H9 (cell line): ENCODE data around the gene ARHGAP26. TPM values are rescaled to one million over a fixed set of nuclear protein-coding genes. Genes with fewer than 3 reads are reported as not detected.

ENCODE experiments used
- DNase-seq: peaks from one replicate; pipeline ENCODE4 v3.0.0-alpha.2; 2017
- H2AFZ ChIP-seq: one replicate; pipeline ENCODE4 v1.6.1; 2013; ENCODE audit warnings: mild to moderate bottlenecking, low read length, control low read depth, moderate library complexity
- H2AK5ac ChIP-seq: 2 replicates; pipeline ENCODE4 v1.6.1; 2013; ENCODE audit warnings: low read length, control low read depth, mixed read lengths; ENCODE audit not compliant: insufficient read length
- H2BK120ac ChIP-seq: one replicate; pipeline ENCODE4 v1.6.1; 2013; ENCODE audit warnings: low read depth, mild to moderate bottlenecking, low read length, control low read depth, inconsistent platforms; ENCODE audit not compliant: poor library complexity, severe bottlenecking
- H2BK12ac ChIP-seq: 2 replicates; pipeline ENCODE4 v1.6.1; 2013; ENCODE audit warnings: low read length, control low read depth, mixed read lengths, low read depth; ENCODE audit not compliant: insufficient read length
- H2BK15ac ChIP-seq: 2 replicates; pipeline ENCODE4 v1.6.1; 2013; ENCODE audit warnings: low read depth, low read length, control low read depth
- H2BK20ac ChIP-seq: one replicate; pipeline ENCODE4 v1.6.1; 2013; ENCODE audit warnings: low read depth, mild to moderate bottlenecking, low read length, control low read depth, inconsistent platforms; ENCODE audit not compliant: poor library complexity, severe bottlenecking
- H2BK5ac ChIP-seq: 2 replicates; pipeline ENCODE4 v1.6.1; 2013; ENCODE audit warnings: low read length, control low read depth, mixed read lengths; ENCODE audit not compliant: insufficient read length
- H3K14ac ChIP-seq: 2 replicates; pipeline ENCODE4 v1.6.1; 2013; ENCODE audit warnings: low read length, control low read depth; ENCODE audit not compliant: insufficient read depth
- H3K18ac ChIP-seq: 2 replicates; pipeline ENCODE4 v1.6.1; 2013; ENCODE audit warnings: low read depth, mild to moderate bottlenecking, mixed read lengths, low read length, control low read depth; ENCODE audit not compliant: insufficient read length
- H3K23ac ChIP-seq: 2 replicates; pipeline ENCODE4 v1.6.1; 2013; ENCODE audit warnings: low read length, control low read depth, mixed read lengths, low read depth; ENCODE audit not compliant: insufficient read length
- H3K23me2 ChIP-seq: 2 replicates; pipeline ENCODE4 v1.6.1; 2013; ENCODE audit warnings: low read depth, mild to moderate bottlenecking, mixed read lengths, low read length, control low read depth; ENCODE audit not compliant: insufficient read length, poor library complexity, severe bottlenecking
- H3K27ac ChIP-seq: 2 replicates; pipeline ENCODE4 v1.5.1; 2013; ENCODE audit warnings: low read length, control low read depth, mixed read lengths, low read depth; ENCODE audit not compliant: insufficient read length
- H3K27me3 ChIP-seq: 2 replicates; pipeline ENCODE4 v1.6.1; 2013; ENCODE audit warnings: low read length, control low read depth, inconsistent platforms; ENCODE audit not compliant: insufficient read depth
- H3K4ac ChIP-seq: 2 replicates; pipeline ENCODE4 v1.6.1; 2013; ENCODE audit warnings: low read depth, mild to moderate bottlenecking, control low read depth, inconsistent platforms, low read length, moderate library complexity
- H3K4me1 ChIP-seq: 2 replicates; pipeline ENCODE4 v1.6.1; 2013; ENCODE audit warnings: low read length, control low read depth, inconsistent platforms; ENCODE audit not compliant: insufficient read depth
- H3K4me2 ChIP-seq: 2 replicates; pipeline ENCODE4 v1.6.1; 2013; ENCODE audit warnings: low read length, control low read depth, mixed read lengths; ENCODE audit not compliant: insufficient read length, insufficient read depth
- H3K56ac ChIP-seq: 2 replicates; pipeline ENCODE4 v1.6.1; 2013; ENCODE audit warnings: low read depth, mild to moderate bottlenecking, mixed read lengths, low read length, control low read depth; ENCODE audit not compliant: insufficient read length
- H3K79me1 ChIP-seq: 2 replicates; pipeline ENCODE4 v1.6.1; 2013; ENCODE audit warnings: low read depth, mild to moderate bottlenecking, moderate library complexity, low read length, control low read depth, inconsistent platforms; ENCODE audit not compliant: insufficient read depth, poor library complexity, severe bottlenecking
- H3K79me2 ChIP-seq: 2 replicates; pipeline ENCODE4 v1.6.1; 2013; ENCODE audit warnings: low read length, control low read depth, inconsistent platforms; ENCODE audit not compliant: insufficient read depth
- H3K9ac ChIP-seq: 2 replicates; pipeline ENCODE4 v1.6.1; 2013; ENCODE audit warnings: low read length, control low read depth, mixed read lengths; ENCODE audit not compliant: insufficient read length; ENCODE audit errors: extremely low read depth
- H3K9me3 ChIP-seq: one replicate; pipeline ENCODE4 v1.6.1; 2013; ENCODE audit warnings: low read depth, low read length, inconsistent platforms; ENCODE audit not compliant: control insufficient read depth
- H3T11ph ChIP-seq: one replicate; pipeline ENCODE4 v1.6.1; 2013; ENCODE audit warnings: mild to moderate bottlenecking, low read length, control low read depth, inconsistent platforms
- H4K20me1 ChIP-seq: one replicate; pipeline ENCODE4 v1.6.1; 2013; ENCODE audit not compliant: control insufficient read depth, insufficient read length, insufficient read depth
- H4K5ac ChIP-seq: 2 replicates; pipeline ENCODE4 v1.6.1; 2013; ENCODE audit warnings: low read depth, mild to moderate bottlenecking, mixed read lengths, low read length, control low read depth; ENCODE audit not compliant: insufficient read length
- H4K8ac ChIP-seq: replicated peaks from 2 replicates; pipeline ENCODE4 v1.6.1; 2013; ENCODE audit warnings: low read length, control low read depth, mixed read lengths, low read depth; ENCODE audit not compliant: insufficient read length
- H4K91ac ChIP-seq: 2 replicates; pipeline ENCODE4 v1.6.1; 2013; ENCODE audit warnings: low read depth, mild to moderate bottlenecking, moderate library complexity, mixed read lengths, low read length, control low read depth; ENCODE audit not compliant: insufficient read length
- H3K27ac Mint-ChIP-seq, 3 experiments: 2 replicates in 2 of 3; 3 replicates in 1 of 3; pipeline ENCODE4 v1.8.0; 2020 to 2021; ENCODE audit warnings: mixed read lengths in 3 of 3, mild to moderate bottlenecking in 1 of 3, moderate library complexity in 1 of 3
- H3K27me3 Mint-ChIP-seq: 2 replicates; pipeline ENCODE4 v1.8.0; 2021; ENCODE audit warnings: low read depth, mild to moderate bottlenecking, moderate library complexity, mixed read lengths
- H3K36me3 Mint-ChIP-seq, 3 experiments: 2 replicates in 2 of 3; 3 replicates in 1 of 3; pipeline ENCODE4 v1.8.0; 2020 to 2021; ENCODE audit warnings: low read depth in 3 of 3, mixed read lengths in 3 of 3; ENCODE audit not compliant: insufficient read depth in 1 of 3
- H3K4me1 Mint-ChIP-seq, 2 experiments: 2 replicates each; pipeline ENCODE4 v1.8.0; 2020; ENCODE audit warnings: mixed read lengths in 2 of 2
- H3K4me3 Mint-ChIP-seq, 2 experiments: 2 replicates in 1 of 2; 3 replicates in 1 of 2; pipeline ENCODE4 v1.8.0; 2020 to 2021; ENCODE audit warnings: mild to moderate bottlenecking in 2 of 2, mixed read lengths in 2 of 2, moderate library complexity in 1 of 2
- H3K9me3 Mint-ChIP-seq, 2 experiments: 2 replicates in 1 of 2; 3 replicates in 1 of 2; pipeline ENCODE4 v1.8.0; 2020; ENCODE audit warnings: mild to moderate bottlenecking in 2 of 2, mixed read lengths in 2 of 2, moderate library complexity in 1 of 2
- CTCF ChIP-seq: fragments of 200-600 bp; sonication (generic); conservative IDR thresholded peaks from 3 replicates; pipeline ENCODE4 v1.8.0; 2021; ENCODE audit warnings: antibody characterized with exemption, mild to moderate bottlenecking
- WGBS: extraction: QIAGEN DNeasy Blood & Tissue Kit; methylation state at CpG from one replicate; pipeline ENCODE4 v1.1.7; 2013; ENCODE audit warnings: missing lambda C conversion rate, low lambda C conversion rate, mixed read lengths; ENCODE audit not compliant: insufficient read length; ENCODE audit errors: extremely low coverage; 5-methylcytosine and 5-hydroxymethylcytosine counted together
- total RNA-seq: library from RNA; stranded (reverse); gene quantifications from 2 replicates; pipeline ENCODE4 v1.2.1, GENCODE V29; 2021

The ARHGAP26 gene
- total RNA-seq, 1 experiment from 2014 or later = 13.8 TPM

- Histone ChIP-seq H3K56ac (no peak overlapping the region), H3K23me2 (no peaks in the 10 kb centered on the region), H2AFZ (no peak overlapping the region), H3K9ac (no peak overlapping the region), H2BK5ac (no peak overlapping the region), H3K79me1 (no peaks in the 10 kb centered on the region), H4K91ac (no peak overlapping the region), H2BK12ac (no peak overlapping the region), H3K18ac (no peak overlapping the region), H4K8ac (no peak overlapping the region), H2BK20ac (no peak overlapping the region), H2AK5ac (no peak overlapping the region), H3K14ac (no peak overlapping the region), H2BK120ac (no peak overlapping the region), H3K27ac (no peak overlapping the region), H3K4ac (no peak overlapping the region), H3K4me2 (no peak overlapping the region), H4K20me1 (no peaks in the 10 kb centered on the region), H3K79me2 (no peaks in the 10 kb centered on the region), H3T11ph (no peak overlapping the region), H3K9me3 (no peaks in the 10 kb centered on the region), H3K4me1 (peaks cover under 1% of the 10 kb centered on the region; the same call in 1 of the 2 replicates), H3K27me3 (no peaks in the 10 kb centered on the region), H2BK15ac (no peak overlapping the region), H3K23ac (no peak overlapping the region), H4K5ac (no peak overlapping the region)
- WGBS = no CpG with 5 or more reads among the region's 2 CpGs
- DNase-seq = peak; percentile 57
- peak; percentile 82 for TF ChIP-seq CTCF
- no peaks in the 10 kb centered on the region for H3K9me3 Mint-ChIP-seq
- H3K27me3 Mint-ChIP-seq = no peaks in the 10 kb centered on the region
- no peak overlapping the region for H3K27ac Mint-ChIP-seq
- peaks cover 0 to 41% (median 3%) of the 10 kb centered on the region in 3 experiments; a peak in 4 of 7 replicates for H3K36me3 Mint-ChIP-seq
- H3K4me1 Mint-ChIP-seq = peaks cover 4 to 6% of the 10 kb centered on the region in 2 experiments
- H3K4me3 Mint-ChIP-seq = no peak overlapping the region
These were observed 21.5 kb upstream of the ARHGAP26 start for GRCh38 chr5:142748568-142749249.
